A549 (cell line): ENCODE data around the gene PIM3. TPM values are rescaled to one million over a fixed set of nuclear protein-coding genes. Genes with fewer than 3 reads are reported as not detected.

Experiments used
- ATAC-seq, 2 experiments: fragments of 200-7000 bp in 1 of 2; fragments of >200 bp in 1 of 2; cut with Nextera tagmentation in 1 of 2; cut with Tn5 transposase in 1 of 2; 3 replicates each; pipeline versions ENCODE4 v1.8.0 to v1.9.1; 2018 to 2020; ENCODE audit warnings: mild to moderate bottlenecking in 1 of 2, moderate library complexity in 1 of 2
- CTCF ChIA-PET: fragments of 300-600 bp; sonication (Branson Sonifier 250); formaldehyde crosslinking; extraction: SDS; loops from one replicate; lab custom pipeline; 2021; ENCODE audit warnings: antibody characterized with exemption, inconsistent platforms; lab: Yijun Ruan, JAX
- POLR2A ChIA-PET: fragments of 350-600 bp; formaldehyde crosslinking; extraction: SDS; loops from one replicate; lab custom pipeline; 2021; ENCODE audit warnings: antibody characterized with exemption, inconsistent platforms; lab: Yijun Ruan, JAX
- DNase-seq, 2 experiments: peaks; one replicate each; pipeline versions ENCODE4 v3.0.0 to v3.0.0-alpha.2; 2011 to 2016; ENCODE audit warnings: low read depth in 1 of 2, low spot score in 1 of 2
- FAIRE-seq: peaks from 2 replicates; lab custom pipeline; 2011; peaks lifted over from hg19 to GRCh38; lab: Jason Lieb, UNC
- H3K27ac ChIP-seq, 2 experiments: fragments of >200 bp; sonication (Bioruptor Twin); formaldehyde crosslinking; 3 replicates each; pipeline ENCODE4 v1.5.1; 2016 to 2017
- H3K4me1 ChIP-seq: fragments of >200 bp; sonication (Bioruptor Twin); formaldehyde crosslinking; 3 replicates; pipeline ENCODE4 v1.6.1; 2016
- H3K4me2 ChIP-seq: fragments of >200 bp; sonication (Bioruptor Twin); formaldehyde crosslinking; 3 replicates; pipeline ENCODE4 v1.6.1; 2016
- H3K4me3 ChIP-seq: fragments of >200 bp; sonication (Bioruptor Twin); formaldehyde crosslinking; 3 replicates; pipeline ENCODE4 v1.5.1; 2016
- H3K9me3 ChIP-seq: fragments of >200 bp; sonication (Bioruptor Twin); formaldehyde crosslinking; 3 replicates; pipeline ENCODE4 v1.6.1; 2016
- ATOH8 ChIP-seq: fragments of 250-450 bp; sonication (Bioruptor Pico); IDR thresholded peaks from 2 replicates; pipeline ENCODE4 v1.5.0; 2020; ENCODE audit warnings: low read depth, mild to moderate bottlenecking, moderate library complexity
- BCL3 ChIP-seq: fragments of >200 bp; sonication (Bioruptor Twin); formaldehyde crosslinking; IDR thresholded peaks from 3 replicates; pipeline ENCODE4 v1.6.1; 2016
- BHLHE40 ChIP-seq: IDR thresholded peaks from 2 replicates; pipeline ENCODE4 v1.6.1; 2012; ENCODE audit warnings: low read depth, low read length, inconsistent platforms
- CBX2 ChIP-seq: fragments of 200-600 bp; sonication (generic); IDR thresholded peaks from 2 replicates; pipeline ENCODE4 v1.6.1; 2016; ENCODE audit warnings: low read depth, mild to moderate bottlenecking, borderline replicate concordance
- CEBPB ChIP-seq, 2 experiments: fragments of >200 bp in 1 of 2; sonication (Bioruptor Twin) in 1 of 2; formaldehyde crosslinking in 1 of 2; IDR thresholded peaks; 2 replicates each; pipeline ENCODE4 v1.6.1; 2012 to 2016
- CHD2 ChIP-seq: fragments of 150-350 bp; IDR thresholded peaks from 2 replicates; pipeline ENCODE4 v1.6.1; 2014; ENCODE audit warnings: low read length; ENCODE audit not compliant: partially characterized antibody
- CTCF ChIP-seq: fragments of >200 bp; sonication (Bioruptor Twin); formaldehyde crosslinking; IDR thresholded peaks from 3 replicates; pipeline ENCODE4 v1.5.1; 2016
- FOSB ChIP-seq: fragments of 250-450 bp; sonication (Bioruptor Pico); IDR thresholded peaks from 2 replicates; pipeline ENCODE4 v1.5.0; 2020; ENCODE audit warnings: mild to moderate bottlenecking, moderate library complexity
- FOSL2 ChIP-seq, 2 experiments: fragments of 450-650 bp in 1 of 2; fragments of >200 bp in 1 of 2; sonication (Bioruptor Twin) in 1 of 2; formaldehyde crosslinking; IDR thresholded peaks; 2 replicates each; pipeline versions ENCODE4 v1.5.0 to v1.6.1; 2016 to 2020; ENCODE audit warnings: mild to moderate bottlenecking in 1 of 2, moderate library complexity in 1 of 2
- JUNB ChIP-seq: fragments of >200 bp; sonication (Bioruptor Twin); formaldehyde crosslinking; IDR thresholded peaks from 2 replicates; pipeline ENCODE4 v1.6.1; 2016
- KDM5A ChIP-seq: fragments of 200-600 bp; sonication (generic); IDR thresholded peaks from 2 replicates; pipeline ENCODE4 v1.6.1; 2016; ENCODE audit warnings: antibody characterized with exemption, mild to moderate bottlenecking
- MAZ ChIP-seq: fragments of 150-350 bp; IDR thresholded peaks from 2 replicates; pipeline ENCODE4 v1.6.1; 2014; ENCODE audit warnings: antibody characterized with exemption, low read depth, low read length, borderline replicate concordance
- NPAS2 ChIP-seq: fragments of 250-450 bp; sonication (Bioruptor Pico); IDR thresholded peaks from 2 replicates; pipeline ENCODE4 v1.8.0; 2022; ENCODE audit warnings: mild to moderate bottlenecking, moderate library complexity, borderline replicate concordance
- POLR2AphosphoS2 ChIP-seq: conservative IDR thresholded peaks from 2 replicates; pipeline ENCODE4 v1.6.1; 2012; ENCODE audit warnings: low read length, improper control_type of control experiment, inconsistent platforms
- RCOR1 ChIP-seq: fragments of 150-350 bp; IDR thresholded peaks from 2 replicates; pipeline ENCODE4 v1.6.1; 2014; ENCODE audit warnings: antibody characterized with exemption, low read length, low read depth
- SMC3 ChIP-seq: fragments of >200 bp; sonication (Bioruptor Twin); formaldehyde crosslinking; IDR thresholded peaks from 3 replicates; pipeline ENCODE4 v1.6.1; 2018; ENCODE audit warnings: inconsistent platforms
- ZFP36 ChIP-seq: fragments of 450-650 bp; IDR thresholded peaks from 2 replicates; pipeline ENCODE4 v1.6.1; 2014; ENCODE audit warnings: borderline replicate concordance; ENCODE audit not compliant: partially characterized antibody
- ZNF302 ChIP-seq: fragments of 250-450 bp; sonication (Bioruptor Pico); IDR thresholded peaks from 2 replicates; pipeline ENCODE4 v1.9.0; 2021; ENCODE audit warnings: inconsistent platforms, mild to moderate bottlenecking, moderate library complexity
- WGBS: methylation state at CpG from one replicate; pipeline ENCODE4 v1.1.6; 2017; ENCODE audit errors: missing lambda C conversion rate; 5-methylcytosine and 5-hydroxymethylcytosine counted together
- polyA plus RNA-seq, 4 experiments: library from polyadenylated mRNA; depleted of rRNA in 3 of 4; stranded (reverse); fragments of >200 nt; fragmentation: RNase III in 1 of 4; extraction: RNeasy Plus Mini Kit Qiagen cat#74134 plus additional on column Dnase treatment in 1 of 4; gene quantifications; 2 replicates in 3 of 4; 3 replicates in 1 of 4; pipeline ENCODE4 v1.2.3, GENCODE V29; 2011 to 2017

PIM3 gene
- polyA plus RNA-seq, 2 of the 4 experiments (the other 2 are of a cell fraction), result 4.4 to 11.3 TPM

- DNase-seq (no peak), FAIRE-seq (no peak)
- H3K27ac ChIP-seq, result peak overlapping the region in 1 of 2 experiments; percentile 96; a peak in 4 of 6 replicates
- peaks cover 53% of the 10 kb centered on the region for H3K4me1 ChIP-seq
- WGBS, result 84% methylated on average over 17 of the region's 36 CpGs
- no peak overlapping the region for H3K4me2 ChIP-seq
- CTCF ChIA-PET, result interaction anchor here (1.1 to 1.7 kb wide), 2 partner anchors 16 to 63 kb away, joined by 3 to 9 read pairs; no protein-coding TSS in a partner anchor
- no peaks in the 10 kb centered on the region for H3K9me3 ChIP-seq
- POLR2A ChIA-PET, result no interaction called here
- TF ChIP-seq ZFP36, result no peak
- TF ChIP-seq BHLHE40, result no peak
- TF ChIP-seq CBX2, result no peak
- no peak for TF ChIP-seq CHD2
- TF ChIP-seq RCOR1, result no peak
- no peak for TF ChIP-seq SMC3
- no peak for TF ChIP-seq ATOH8
- no peak for TF ChIP-seq ZNF302
- TF ChIP-seq, all 56 proteins: peak for 0
- no peak for ATAC-seq
- H3K4me3 ChIP-seq, result no peak overlapping the region
Measured at GRCh38 chr22:49966774-49967705, 6.5 kb downstream of the PIM3 start.

- CTCF ChIA-PET, result interaction anchor here (1.7 kb wide), 1 partner anchor 63 kb away, joined by 9 read pairs; no protein-coding TSS in a partner anchor
- POLR2A ChIA-PET, result no interaction called here
- ATAC-seq, result no peak
Measured at GRCh38 chr22:49967706-49968208, 7.2 kb downstream of the PIM3 start.

GRCh38 chr22:49968313-49968830, 7.8 kb downstream of the PIM3 start:
- ChIA-PET CTCF (interaction anchor here (1.7 kb wide), 1 partner anchor 62 kb away, joined by 9 read pairs; no protein-coding TSS in a partner anchor), POLR2A (interaction anchor here (1.2 kb wide), 1 partner anchor 32 kb away, joined by 4 read pairs; no protein-coding TSS in a partner anchor)
- no peak for FAIRE-seq
- Histone ChIP-seq H3K4me1 (peaks cover 46% of the 10 kb centered on the region), H3K9me3 (no peaks in the 10 kb centered on the region), H3K27ac (peak overlapping the region; percentile 92 to 96; a peak in 4 of 6 replicates), H3K4me2 (no peak overlapping the region), H3K4me3 (no peak overlapping the region)
- DNase-seq, result no peak
- no peak for ATAC-seq
- no peak for TF ChIP-seq FOSB (CRISPR knock-in tag)
- no peak for TF ChIP-seq MAZ
- no peak for TF ChIP-seq FOSL2 (IDR thresholded peaks at IDR 0.05)
- no peak for TF ChIP-seq FOSL2 (CRISPR knock-in tag; IDR thresholded peaks at IDR 0.05)
- TF ChIP-seq BCL3, result no peak
- no peak for TF ChIP-seq KDM5A
- TF ChIP-seq POLR2AphosphoS2, result no peak
- TF ChIP-seq NPAS2 (CRISPR knock-in tag), result no peak
- TF ChIP-seq JUNB, result no peak
- no peak for TF ChIP-seq ZFP36
- no peak for TF ChIP-seq CTCF
- 88% methylated on average over 4 of the region's 11 CpGs for WGBS

More at GRCh38 chr22:49967706-49968208, 7.2 kb downstream of the PIM3 start:
- Histone ChIP-seq H3K4me3 (no peak overlapping the region), H3K4me2 (no peak overlapping the region), H3K4me1 (peaks cover 52% of the 10 kb centered on the region), H3K9me3 (no peaks in the 10 kb centered on the region), H3K27ac (peak overlapping the region in 1 of 2 experiments; percentile 96; a peak in 3 of 6 replicates)
- no peak for TF ChIP-seq CEBPB (IDR thresholded peaks at IDR 0.05)
- DNase-seq, result no peak
- 91% methylated on average over 4 of the region's 18 CpGs for WGBS
- FAIRE-seq, result no peak
